ENCODE results near the gene GRIA3.

DNA sequence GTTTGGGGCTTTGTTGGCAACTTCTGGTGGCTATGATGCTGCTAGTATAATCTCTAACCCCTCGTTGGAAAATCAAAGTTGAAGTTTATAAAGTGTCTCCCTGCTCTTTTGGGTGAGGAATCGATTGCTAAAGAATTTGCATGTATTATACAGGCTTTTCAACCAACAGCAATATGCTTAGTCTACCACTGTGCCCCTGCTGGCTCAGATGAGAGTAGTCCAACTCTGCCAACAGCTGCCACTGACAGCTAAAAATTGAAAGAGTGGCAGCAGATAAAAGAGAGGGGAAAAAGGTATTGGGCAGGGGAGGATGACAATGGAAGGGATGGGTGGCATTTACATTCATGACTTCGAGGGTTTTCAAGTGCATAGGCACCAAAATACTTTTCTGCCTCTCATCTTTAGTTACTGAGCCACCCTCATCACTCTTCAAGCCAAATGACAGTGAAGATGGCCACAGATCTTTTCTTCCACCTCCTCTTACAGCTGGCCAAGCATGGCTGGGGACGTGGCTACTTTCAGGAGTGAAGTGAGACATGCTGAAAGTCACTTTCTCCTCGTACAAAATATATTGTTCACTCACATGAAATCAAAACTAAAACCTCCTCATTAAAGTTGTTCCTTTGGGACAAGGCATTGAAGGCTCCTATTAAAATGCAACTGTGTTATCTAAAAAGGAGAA is 2.7 kb upstream of the GRIA3 start:
- TF ChIP-seq CTCF (conservative IDR thresholded peaks at IDR 0.05) (no peak), EZH2 (IDR thresholded peaks at IDR 0.05; ENCODE audit: low read depth) (no peak)

Data from PC-9 (cell line).